ENCODE results near the gene LIM2. TPM values are rescaled to one million over a fixed set of nuclear protein-coding genes. Genes with fewer than 3 reads are reported as not detected.
A peak's percentile ranks its signal among the peaks of the same experiment; 100 is the strongest.

Gene LIM2
- total and polyA plus RNA-seq, 2 of the 8 experiments (the other 6 are each of a cell fraction or from before 2014, with no cell fraction given), result not detected

DNA sequence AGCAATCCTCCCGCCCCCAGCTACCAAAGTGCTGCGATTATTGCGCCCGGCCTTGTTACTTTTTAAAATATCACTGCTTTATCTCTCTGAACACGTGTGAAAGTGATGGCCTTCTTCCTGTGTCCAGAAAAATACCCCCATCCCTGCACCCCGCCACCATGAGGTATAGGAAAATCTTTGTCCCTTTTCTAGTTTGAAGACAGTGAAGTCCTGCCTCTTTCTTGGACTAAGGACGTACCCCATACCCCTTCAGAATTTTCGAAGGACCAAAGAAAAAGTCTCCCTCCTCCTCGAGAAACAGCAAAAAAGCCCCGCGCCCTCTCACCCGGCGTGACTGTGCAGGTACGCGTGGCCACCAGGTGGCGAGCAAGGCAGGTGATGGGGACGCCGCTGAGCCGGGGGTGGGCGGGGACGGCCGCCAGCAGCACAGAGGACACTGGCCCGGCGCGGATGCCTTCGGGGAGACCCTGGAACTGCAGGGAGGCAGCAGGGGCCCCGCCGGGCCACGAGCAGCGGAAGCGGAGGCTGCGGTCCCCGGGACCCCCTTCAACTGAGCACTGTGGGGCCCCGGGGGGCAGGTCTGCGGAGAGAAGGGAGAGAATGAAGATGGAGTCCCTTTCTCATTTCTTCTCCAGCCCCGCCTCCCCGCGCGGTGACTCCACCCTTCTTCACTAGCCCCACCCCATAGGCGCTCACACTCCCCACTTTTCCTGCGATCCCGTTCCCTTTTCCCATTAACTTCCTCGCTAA, 49.0 kb downstream of the LIM2 start:
- 0 out of 2 replicates have a peak overlapping the region, but pooled peaks have one; percentile 41 for H3K27ac ChIP-seq (ENCODE audit: low read depth, low read length)
- H3K79me2 ChIP-seq (ENCODE audit: control insufficient read depth in 1 of 2, insufficient read depth in 2 of 2, low read length in 2 of 2), result no peaks in the 10 kb centered on the region
- TF ChIP-seq SIX5 (IDR thresholded peaks at IDR 0.05; ENCODE audit: low read depth, low read length), result no peak
- TF ChIP-seq CREB1 (IDR thresholded peaks at IDR 0.05), result peak; percentile 62; the same call in 1 of the 2 replicates
- no peak for TF ChIP-seq GABPA (IDR thresholded peaks at IDR 0.05; ENCODE audit: borderline replicate concordance, insufficient read depth, low read length)
- no peak for TF ChIP-seq NRF1 (IDR thresholded peaks at IDR 0.05; ENCODE audit: low read depth, low read length)
- TF ChIP-seq ZNF274 (IDR thresholded peaks at IDR 0.05; ENCODE audit: borderline replicate concordance, extremely low read depth, low read length), result no peak
- no peak for TF ChIP-seq KDM1A (IDR thresholded peaks at IDR 0.05; ENCODE audit: borderline replicate concordance, low read length)
- TF ChIP-seq BRCA1 (IDR thresholded peaks at IDR 0.05; ENCODE audit: low read depth, low read length), result no peak
- TF ChIP-seq EP300 (IDR thresholded peaks at IDR 0.05; ENCODE audit: borderline replicate concordance in 1 of 2, low read depth in 2 of 2, low read length in 2 of 2), result no peak
- TF ChIP-seq SP2 (IDR thresholded peaks at IDR 0.05; ENCODE audit: low read length), result no peak
- no peak for TF ChIP-seq POLR2AphosphoS5 (IDR thresholded peaks at IDR 0.05; ENCODE audit: low read depth, low read length)
- no peak for TF ChIP-seq CHD1 (IDR thresholded peaks at IDR 0.05; ENCODE audit: low read depth, low read length)
- TF ChIP-seq SP1 (IDR thresholded peaks at IDR 0.05; ENCODE audit: low read depth, low read length), result no peak; the same call in 1 of the 2 replicates
- TF ChIP-seq POU5F1 (IDR thresholded peaks at IDR 0.05; ENCODE audit: low read depth, low read length), result no peak

More for the DNA sequence above, 49.0 kb downstream of the LIM2 start:
- Histone ChIP-seq H2BK20ac (ENCODE audit: low read length) (no peak overlapping the region), H3K4me3 (ENCODE audit: extremely low read depth in 1 of 4, insufficient read depth in 2 of 4, low read depth in 3 of 4, low read length in 4 of 4) (peak overlapping the region; percentile 56 to 72 (median 66)), H4K8ac (ENCODE audit: extremely low read depth, insufficient read depth, low read length) (peak overlapping the region; percentile 92; the same call in 1 of the 2 replicates), H3K18ac (ENCODE audit: extremely low read depth, low read length) (peak overlapping the region; percentile 78), H3K23ac (ENCODE audit: insufficient read length) (no peak overlapping the region), H4K5ac (ENCODE audit: insufficient read length, low read depth, low read length) (peak overlapping the region; percentile 76), H3K9ac (replicated peaks in 1 of 4; ENCODE audit: extremely low read depth in 1 of 4, low read depth in 3 of 4, low read length in 3 of 4) (peak overlapping the region; percentile 30 to 49 (median 40); a peak in 5 of 7 replicates), H3K4me2 (ENCODE audit: insufficient read depth in 1 of 2, low read depth in 2 of 2, low read length in 2 of 2) (peak overlapping the region; percentile 65 to 83), H2BK15ac (ENCODE audit: low read length) (no peak overlapping the region), H3K4me1 (replicated peaks in 1 of 4; ENCODE audit: control insufficient read depth in 3 of 4, insufficient read depth in 4 of 4, low read length in 3 of 4) (peaks cover 0 to 20% (median 16%) of the 10 kb centered on the region in 4 experiments; a peak in 6 of 7 replicates), H3K9me3 (ENCODE audit: insufficient read depth in 2 of 2, low read depth in 1 of 2, low read length in 1 of 2) (no peaks in the 10 kb centered on the region; a peak in 1 of 4 replicates), H2BK12ac (ENCODE audit: low read depth, low read length) (no peak overlapping the region), H2AFZ (ENCODE audit: low read length) (peak overlapping the region; percentile 99), H3K23me2 (ENCODE audit: low read depth, low read length) (peaks cover 13% of the 10 kb centered on the region), H2BK120ac (replicated peaks; ENCODE audit: low read depth, low read length) (no peak overlapping the region), H2BK5ac (ENCODE audit: low read depth, low read length) (0 out of 2 replicates have a peak overlapping the region, but pooled peaks have one; percentile 79), H3K79me1 (ENCODE audit: low read depth, low read length) (no peaks in the 10 kb centered on the region), H3K4ac (replicated peaks; ENCODE audit: insufficient read length, low read depth, low read length) (no peak overlapping the region), H3K56ac (replicated peaks; ENCODE audit: insufficient read length, low read depth, low read length) (peak overlapping the region; percentile 74), H3K14ac (ENCODE audit: insufficient read length) (no peak overlapping the region), H3K36me3 (ENCODE audit: control insufficient read depth in 2 of 4, insufficient read depth in 4 of 4, low read length in 3 of 4) (peaks cover 0 to 3% (median 0%) of the 10 kb centered on the region in 4 experiments; a peak in 1 of 8 replicates), H4K20me1 (replicated peaks in 1 of 2; ENCODE audit: control insufficient read depth in 1 of 2, insufficient read depth in 2 of 2, low read length in 2 of 2) (no peaks in the 10 kb centered on the region), H3K27me3 (replicated peaks in 1 of 4; ENCODE audit: control insufficient read depth in 3 of 4, extremely low read depth in 1 of 4, insufficient read depth in 3 of 4, low read length in 3 of 4) (peaks cover 0 to 18% (median 11%) of the 10 kb centered on the region in 4 experiments; a peak in 5 of 7 replicates), H2AK5ac (ENCODE audit: low read depth, low read length) (no peak overlapping the region), H4K91ac (replicated peaks; ENCODE audit: insufficient read length, low read length) (no peak overlapping the region)
- FAIRE-seq, result no peak
- DNase-seq (ENCODE audit: low read depth in 1 of 2, low spot score in 2 of 2), result peak; percentile 39 to 95
- ChIA-PET CTCF (ENCODE audit: partially characterized antibody) (interaction anchor here (0.6 to 4.9 kb wide), 24 partner anchors 10 to 646 kb away, joined by 3 to 42 read pairs (median 3); partner anchors contain the start of gene LIM2), POLR2A (ENCODE audit: partially characterized antibody) (interaction anchor here (0.7 to 3.9 kb wide), 9 partner anchors 10 to 57 kb away, joined by 3 to 19 read pairs (median 4); partner anchors contain the start of gene CLDND2)
- WGBS, 2 experiments (ENCODE audit: extremely low coverage in 1 of 2, insufficient coverage in 1 of 2, insufficient read length in 1 of 2, insufficient replicate concordance in 2 of 2, low coverage in 1 of 2, low lambda C conversion rate in 2 of 2, missing lambda C conversion rate in 1 of 2), result 17% methylated on average over 27 of the region's 43 CpGs; no CpG with 5 or more reads in 1 of the 2 experiments

Measured in H1 (cell line).